ENCODE data around the gene GPC2. TPM values are rescaled to one million over a fixed set of nuclear protein-coding genes. Genes with fewer than 3 reads are reported as not detected.
"Not testable (repeated sequence)": the region's sequence is repeated elsewhere in the genome, so short reads cannot be mapped to it uniquely, and the experiment has no call there.

The GPC2 gene
- total RNA-seq, 8 experiments from 2014 or later: 0.92 to 103 (median 54.7) TPM

GRCh38 chr7:100148225-100148558, 29.0 kb downstream of the GPC2 start:
- peak in 1 of 8 experiments; percentile 6 for ATAC-seq (replicated peaks in 6 of 8)
- WGBS, 10 experiments: 6 to 100% (median 59%) methylated on average over 2 to 14 of the region's 14 CpGs; no CpG with 5 or more reads in 2 of the 10 experiments
- in situ Hi-C loops (cut with MboI; ENCODE audit: low pct_unique_long_range_greater_than_20kb in 2 of 9, low sequenced_read_pairs in 9 of 9, unreplicated experiment in 9 of 9): loop anchor here in 1 of 9 experiments (10.0 kb wide), 1 partner anchor 67 kb away; the partner anchor contains the start of gene PVRIG
- peaks cover 7 to 9% of the 10 kb centered on the region in 2 donors for H3K4me1 ChIP-seq (replicated peaks in 1 of 2)
- peak overlapping the region; percentile 20 to 78 (median 29) for H3K4me3 ChIP-seq
- peak overlapping the region; percentile 63 to 74 for H3K27ac ChIP-seq

DNA sequence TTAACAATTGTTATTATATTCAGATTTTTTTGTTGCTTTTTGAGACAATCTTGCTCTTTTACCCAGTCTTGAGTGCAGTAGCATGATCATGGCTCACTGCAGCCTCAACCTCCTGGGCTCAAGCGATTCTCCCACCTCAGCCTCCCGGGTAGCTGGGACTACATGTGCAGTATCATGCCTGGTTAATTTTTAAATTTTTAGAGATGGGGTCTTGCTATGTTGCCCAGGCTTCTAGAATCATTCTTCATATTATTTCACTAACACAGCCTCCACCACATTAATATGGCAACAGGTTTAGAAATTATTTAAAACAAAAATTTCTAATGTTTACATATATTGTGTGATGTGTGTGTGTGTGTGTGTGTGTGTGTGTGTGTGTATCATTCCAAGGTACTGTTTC, 29.9 kb downstream of the GPC2 start:
- peaks cover 7 to 9% of the 10 kb centered on the region in 2 donors for H3K4me1 ChIP-seq (replicated peaks in 1 of 2)
- in situ Hi-C loops (cut with MboI; ENCODE audit: low pct_unique_long_range_greater_than_20kb in 2 of 9, low sequenced_read_pairs in 9 of 9, unreplicated experiment in 9 of 9): loop anchor here in 1 of 9 experiments (10.0 kb wide), 1 partner anchor 68 kb away; the partner anchor contains the start of gene PVRIG

DNA sequence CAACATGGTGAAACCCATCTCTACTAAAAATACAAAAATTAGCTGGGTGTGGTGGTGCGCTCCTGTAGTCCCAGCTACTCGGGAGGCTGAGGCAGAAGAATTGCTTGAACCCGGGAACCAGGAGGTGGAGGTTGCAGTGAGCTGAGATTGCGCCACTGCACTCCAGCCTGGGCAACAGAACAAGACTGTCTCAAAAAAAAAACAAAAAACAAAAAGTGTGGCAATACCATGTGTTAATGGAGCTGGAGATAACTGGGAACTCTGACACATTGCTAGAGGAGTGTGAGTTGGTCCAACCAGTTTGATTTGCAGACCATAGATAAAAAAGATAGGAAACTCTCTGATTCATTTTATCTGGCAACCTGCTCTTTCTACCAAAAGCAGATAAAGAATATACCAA, 30.8 kb downstream of the GPC2 start:
- in situ Hi-C loops (cut with MboI; ENCODE audit: low pct_unique_long_range_greater_than_20kb in 2 of 9, low sequenced_read_pairs in 9 of 9, unreplicated experiment in 9 of 9): loop anchor here in 1 of 9 experiments (10.0 kb wide), 1 partner anchor 68 kb away; the partner anchor contains the start of gene PVRIG
- 52 to 100% (median 88%) methylated on average over 1 to 4 of the region's 4 CpGs; no CpG with 5 or more reads in 4 of the 10 experiments for WGBS, 10 experiments

More for the DNA sequence above, 29.9 kb downstream of the GPC2 start:
- Histone ChIP-seq H3K4me3 (no peak overlapping the region), H3K27ac (no peak overlapping the region)
- WGBS, 10 experiments: 70 to 100% (median 100%) methylated on average over 2 of the region's 2 CpGs; no CpG with 5 or more reads in 5 of the 10 experiments
- no peak for ATAC-seq (replicated peaks in 6 of 8)

GRCh38 chr7:100142461-100142860, 34.7 kb downstream of the GPC2 start:
- in situ Hi-C loops (cut with MboI; ENCODE audit: low pct_unique_long_range_greater_than_20kb in 2 of 9, low sequenced_read_pairs in 9 of 9, unreplicated experiment in 9 of 9): loop anchor here in 1 of 9 experiments (10.0 kb wide), 1 partner anchor 72 kb away; the partner anchor contains the start of gene PVRIG
- H3K4me3 ChIP-seq: no peak overlapping the region
- no peak for ATAC-seq (replicated peaks in 6 of 8)
- no peak overlapping the region for H3K27ac ChIP-seq
- no peaks in the 10 kb centered on the region for H3K4me1 ChIP-seq (replicated peaks in 1 of 2)
- WGBS, 10 experiments: 78 to 100% (median 90%) methylated on average over 1 of the region's 3 CpGs; no CpG with 5 or more reads in 6 of the 10 experiments

More for the DNA sequence above, 30.8 kb downstream of the GPC2 start:
- H3K27ac ChIP-seq; H3K4me1 ChIP-seq (replicated peaks in 1 of 2); H3K4me3 ChIP-seq; ATAC-seq (replicated peaks in 6 of 8): not testable (repeated sequence)

GRCh38 chr7:100141555-100141949, 35.6 kb downstream of the GPC2 start:
- WGBS, 10 experiments: 0 to 100% (median 76%) methylated on average over 1 to 3 of the region's 3 CpGs; no CpG with 5 or more reads in 2 of the 10 experiments

GRCh38 chr7:100137851-100138760, 39.1 kb downstream of the GPC2 start:
- H3K4me1 ChIP-seq (replicated peaks in 1 of 2): no peaks in the 10 kb centered on the region
- in situ Hi-C loops (cut with MboI; ENCODE audit: low pct_unique_long_range_greater_than_20kb in 2 of 9, low sequenced_read_pairs in 9 of 9, unreplicated experiment in 9 of 9): no loop called here
- 68 to 90% (median 83%) methylated on average over 2 to 9 of the region's 13 CpGs for WGBS, 10 experiments
- no peak overlapping the region for H3K4me3 ChIP-seq
- no peak for ATAC-seq (replicated peaks in 6 of 8)
- H3K27ac ChIP-seq: no peak overlapping the region

More at GRCh38 chr7:100141555-100141949, 35.6 kb downstream of the GPC2 start:
- H3K4me3 ChIP-seq: no peak overlapping the region
- no peaks in the 10 kb centered on the region for H3K4me1 ChIP-seq (replicated peaks in 1 of 2)
- H3K27ac ChIP-seq: no peak overlapping the region
- ATAC-seq (replicated peaks in 6 of 8): no peak
- in situ Hi-C loops (cut with MboI; ENCODE audit: low pct_unique_long_range_greater_than_20kb in 2 of 9, low sequenced_read_pairs in 9 of 9, unreplicated experiment in 9 of 9): loop anchor here in 1 of 9 experiments (10.0 kb wide), 1 partner anchor 73 kb away; the partner anchor contains the start of gene PVRIG

GRCh38 chr7:100132697-100133151, 44.5 kb downstream of the GPC2 start:
- 4 to 39% (median 22%) methylated on average over 2 to 3 of the region's 3 CpGs; no CpG with 5 or more reads in 4 of the 10 experiments for whole genome bisulfite sequencing, 10 experiments
- peak; percentile 56 to 88 (median 72) for ATAC-seq (replicated peaks in 6 of 8)
- Histone ChIP-seq H3K4me1 (replicated peaks in 1 of 2) (peaks cover 9 to 12% of the 10 kb centered on the region in 2 donors), H3K4me3 (no peak overlapping the region), H3K27ac (no peak overlapping the region)
- in situ Hi-C loops (cut with MboI; ENCODE audit: low pct_unique_long_range_greater_than_20kb in 2 of 9, low sequenced_read_pairs in 9 of 9, unreplicated experiment in 9 of 9): no loop called here

DNA sequence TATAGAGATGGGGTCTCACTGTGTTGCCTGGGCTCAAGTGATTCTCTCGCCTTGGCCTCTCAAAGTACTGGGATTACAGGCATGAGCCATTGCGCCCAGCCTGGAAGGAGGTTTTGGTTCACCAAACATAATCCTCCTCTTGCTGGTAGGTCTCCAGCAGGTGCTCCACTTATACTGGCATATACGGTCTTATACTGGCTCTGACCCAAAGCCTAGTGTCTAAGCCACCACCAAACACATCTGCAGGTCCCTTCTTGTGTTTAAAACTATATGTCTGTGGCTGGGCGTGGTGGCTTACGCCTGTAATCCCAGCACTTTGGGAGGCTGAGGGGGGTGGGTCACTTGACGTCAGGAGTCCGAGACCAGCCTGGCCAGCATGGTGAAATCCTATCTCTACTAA, 45.1 kb downstream of the GPC2 start:
- WGBS, 10 experiments: 0 to 93% (median 47%) methylated on average over 1 to 6 of the region's 7 CpGs; no CpG with 5 or more reads in 2 of the 10 experiments
- H3K27ac ChIP-seq: no peak overlapping the region
- ATAC-seq (replicated peaks in 6 of 8): no peak
- no peak overlapping the region for H3K4me3 ChIP-seq
- peaks cover 9 to 12% of the 10 kb centered on the region in 2 donors for H3K4me1 ChIP-seq (replicated peaks in 1 of 2)
- in situ Hi-C loops (cut with MboI; ENCODE audit: low pct_unique_long_range_greater_than_20kb in 2 of 9, low sequenced_read_pairs in 9 of 9, unreplicated experiment in 9 of 9): no loop called here

DNA sequence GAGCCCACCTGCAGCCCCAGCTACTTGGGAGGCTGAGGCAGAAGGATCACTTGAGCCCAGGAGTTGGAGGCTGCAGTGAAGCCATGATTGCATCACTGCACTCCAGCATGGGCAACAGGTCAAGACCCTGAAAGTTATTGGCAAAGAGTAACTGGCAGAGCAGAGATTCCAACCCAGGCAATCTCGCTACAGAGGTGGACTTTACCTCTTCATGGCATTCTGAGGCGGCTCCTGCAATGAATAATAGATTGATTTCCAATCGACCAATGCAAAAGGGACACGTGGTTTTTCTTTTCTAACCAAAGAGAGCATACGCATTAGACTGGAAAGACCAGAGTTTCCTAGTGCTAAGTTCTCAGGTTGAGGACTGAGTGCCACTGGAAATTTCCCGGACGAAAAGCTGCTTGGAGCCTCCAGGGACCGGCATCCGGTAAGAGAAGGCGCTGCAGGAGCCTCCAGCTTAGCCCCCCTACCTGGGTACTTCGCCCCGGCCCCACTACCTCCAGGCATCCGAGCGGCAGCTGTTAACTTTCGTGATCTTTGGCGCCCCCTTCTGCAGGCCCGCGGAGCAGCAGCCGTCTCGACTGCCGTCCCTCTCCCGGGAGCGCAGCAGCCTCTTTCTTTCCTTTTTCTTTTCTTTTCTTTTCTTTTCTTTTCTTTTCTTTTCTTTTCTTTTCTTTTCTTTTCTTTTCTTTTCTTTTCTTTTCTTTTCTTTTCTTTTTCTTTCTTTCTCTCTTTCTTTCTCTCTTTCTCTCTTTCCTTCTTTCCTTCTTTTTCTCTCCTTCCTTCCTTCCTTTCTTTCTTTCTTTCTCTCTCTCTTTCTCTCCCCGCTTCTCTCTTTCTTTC, 46.4 kb downstream of the GPC2 start:
- peak overlapping the region in 1 of 5 donors; percentile 7 for H3K4me3 ChIP-seq

DNA sequence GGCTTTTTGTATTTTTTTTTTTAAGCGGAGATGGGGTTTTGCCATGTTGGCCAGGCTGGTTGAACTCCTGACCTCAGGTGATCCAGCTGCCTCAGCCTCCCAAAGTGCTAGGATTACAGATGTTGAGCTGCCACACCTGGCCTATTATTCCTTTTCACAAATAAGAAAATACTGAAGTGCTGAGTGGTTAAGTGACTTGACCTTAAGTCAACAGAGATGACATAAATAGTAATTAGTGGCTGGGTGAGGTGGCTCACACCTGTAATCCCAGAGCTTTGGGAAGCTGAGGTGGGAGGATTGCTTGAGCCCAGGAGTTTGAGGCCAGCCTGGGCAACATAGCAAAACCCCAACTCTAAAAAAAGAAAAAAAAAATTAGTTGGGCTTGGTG, 47.0 kb downstream of the GPC2 start:
- peaks cover 9 to 15% of the 10 kb centered on the region in 2 donors for H3K4me1 ChIP-seq (replicated peaks in 1 of 2)
- H3K4me3 ChIP-seq; in situ Hi-C loops (cut with MboI; ENCODE audit: low pct_unique_long_range_greater_than_20kb in 2 of 9, low sequenced_read_pairs in 9 of 9, unreplicated experiment in 9 of 9); ATAC-seq (replicated peaks in 6 of 8); H3K27ac ChIP-seq: not testable (repeated sequence)
- 100% methylated on average over 1 of the region's 1 CpG; no CpG with 5 or more reads in 6 of the 10 experiments for WGBS, 10 experiments

More for the DNA sequence above, 46.4 kb downstream of the GPC2 start:
- no peak overlapping the region for H3K27ac ChIP-seq
- WGBS, 10 experiments: 7 to 19% (median 13%) methylated on average over 6 to 21 of the region's 24 CpGs; no CpG with 5 or more reads in 2 of the 10 experiments
- in situ Hi-C loops (cut with MboI; ENCODE audit: low pct_unique_long_range_greater_than_20kb in 2 of 9, low sequenced_read_pairs in 9 of 9, unreplicated experiment in 9 of 9): no loop called here
- H3K4me1 ChIP-seq (replicated peaks in 1 of 2): peaks cover 9 to 15% of the 10 kb centered on the region in 2 donors
- peak in 2 of 8 experiments; percentile 4 to 7 for ATAC-seq (replicated peaks in 6 of 8)

DNA sequence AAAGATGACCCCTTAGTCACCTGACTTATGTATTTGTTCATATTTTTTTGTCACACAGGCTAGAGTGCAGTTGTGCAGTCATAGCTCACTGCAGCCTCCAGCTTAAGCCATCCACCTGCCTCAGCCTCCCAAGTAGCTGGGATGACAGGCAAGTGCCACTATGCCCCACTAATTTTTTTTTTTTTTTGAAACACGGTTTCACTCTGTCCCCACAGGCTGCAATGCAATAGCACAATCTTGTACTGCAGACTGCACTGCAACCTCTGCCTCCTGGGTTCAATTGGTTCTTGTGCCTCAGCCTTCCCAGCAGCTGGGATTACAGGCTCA, 48.6 kb downstream of the GPC2 start:
- WGBS, 10 experiments: 40 to 100% (median 80%) methylated on average over 1 of the region's 1 CpG; no CpG with 5 or more reads in 5 of the 10 experiments
- Histone ChIP-seq H3K27ac (no peak overlapping the region), H3K4me1 (replicated peaks in 1 of 2) (peaks cover 9 to 15% of the 10 kb centered on the region in 2 donors), H3K4me3 (peak overlapping the region; percentile 41 to 66 (median 53))
- no peak for ATAC-seq (replicated peaks in 6 of 8)
- in situ Hi-C loops (cut with MboI; ENCODE audit: low pct_unique_long_range_greater_than_20kb in 2 of 9, low sequenced_read_pairs in 9 of 9, unreplicated experiment in 9 of 9): no loop called here

DNA sequence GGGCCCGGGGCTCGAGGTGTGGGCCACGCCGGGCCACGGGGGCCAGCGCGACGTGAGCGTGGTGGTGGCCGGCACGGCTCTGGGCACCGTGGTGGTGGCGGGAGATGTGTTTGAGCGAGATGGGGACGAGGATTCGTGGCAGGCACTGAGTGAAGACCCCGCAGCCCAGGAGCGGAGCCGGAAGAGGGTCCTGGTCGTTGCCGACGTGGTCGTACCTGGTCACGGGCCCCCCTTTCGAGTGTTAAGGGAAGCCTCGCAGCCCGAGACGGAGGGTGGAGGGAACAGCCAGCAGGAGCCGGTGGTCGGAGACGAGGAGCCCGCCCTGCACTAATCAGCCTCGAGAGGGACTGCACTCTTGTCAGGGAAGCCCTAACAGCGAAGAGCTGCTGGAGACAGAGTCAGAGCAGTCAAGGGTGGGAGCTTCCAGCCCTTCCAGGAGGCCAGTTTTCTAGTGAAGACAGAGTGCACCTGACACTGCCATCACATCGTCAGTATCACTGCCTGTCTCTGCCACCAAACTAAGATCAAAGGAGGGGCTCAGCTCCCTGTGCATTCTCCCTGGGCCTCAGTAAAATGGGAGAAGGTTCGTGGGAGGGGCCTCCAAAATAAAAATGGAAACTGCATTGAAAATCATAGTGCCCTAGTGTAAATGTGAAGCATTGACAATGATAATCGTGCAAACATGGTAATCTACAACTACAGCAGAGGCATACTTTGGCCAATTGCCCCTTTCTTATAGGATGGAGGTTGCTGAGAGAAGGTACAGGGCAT, 49.1 kb downstream of the GPC2 start:
- WGBS, 10 experiments: 0 to 60% (median 19%) methylated on average over 1 to 5 of the region's 37 CpGs; no CpG with 5 or more reads in 2 of the 10 experiments
- ATAC-seq (replicated peaks in 6 of 8): peak in 6 of 8 experiments; percentile 8 to 39 (median 30)
- in situ Hi-C loops (cut with MboI; ENCODE audit: low pct_unique_long_range_greater_than_20kb in 2 of 9, low sequenced_read_pairs in 9 of 9, unreplicated experiment in 9 of 9): no loop called here
- peaks cover 9 to 15% of the 10 kb centered on the region in 2 donors for H3K4me1 ChIP-seq (replicated peaks in 1 of 2)
- H3K4me3 ChIP-seq: peak overlapping the region; percentile 41 to 66 (median 53)
- peak overlapping the region; percentile 82 to 93 for H3K27ac ChIP-seq

All from motor neuron (in vitro differentiated cells).